Mesenchymal stem cell (in vitro differentiated cells and primary cell): ENCODE measurements around the gene NELFB.

Source experiments
- DNase-seq: peaks from one replicate; pipeline ENCODE4 v3.0.0-alpha.2; 2013
- H2AFZ ChIP-seq: one replicate; pipeline ENCODE4 v1.6.1; 2013; ENCODE audit warnings: low read depth, mild to moderate bottlenecking, control low read depth, inconsistent platforms, low read length, moderate library complexity
- H2AK5ac ChIP-seq: 2 replicates; pipeline ENCODE4 v1.6.1; 2013; ENCODE audit warnings: low read length, moderate library complexity, mild to moderate bottlenecking, inconsistent platforms; ENCODE audit not compliant: severe bottlenecking
- H2BK120ac ChIP-seq: one replicate; pipeline ENCODE4 v1.6.1; 2013; ENCODE audit warnings: low read depth, mild to moderate bottlenecking, inconsistent platforms, low read length, moderate library complexity
- H2BK12ac ChIP-seq, 2 experiments: one replicate each; pipeline ENCODE4 v1.6.1; 2013; ENCODE audit warnings: inconsistent platforms in 2 of 2, low read length in 2 of 2, mild to moderate bottlenecking in 2 of 2, moderate library complexity in 2 of 2, control low read depth in 1 of 2
- H2BK15ac ChIP-seq: one replicate; pipeline ENCODE4 v1.6.1; 2013; ENCODE audit warnings: mild to moderate bottlenecking, low read depth, inconsistent platforms; ENCODE audit not compliant: poor library complexity, severe bottlenecking
- H2BK5ac ChIP-seq: 2 replicates; pipeline ENCODE4 v1.6.1; 2013; ENCODE audit warnings: low read depth, mild to moderate bottlenecking, low read length, control low read depth, inconsistent platforms; ENCODE audit not compliant: poor library complexity, severe bottlenecking
- H3K14ac ChIP-seq, 2 experiments: one replicate each; pipeline ENCODE4 v1.6.1; 2013; ENCODE audit warnings: inconsistent platforms in 2 of 2, low read length in 2 of 2, control low read depth in 1 of 2, mild to moderate bottlenecking in 1 of 2, moderate library complexity in 1 of 2
- H3K18ac ChIP-seq, 2 experiments: one replicate each; pipeline ENCODE4 v1.6.1; 2013; ENCODE audit warnings: inconsistent platforms in 2 of 2, low read length in 2 of 2, control low read depth in 1 of 2, low read depth in 1 of 2, mild to moderate bottlenecking in 1 of 2
- H3K23ac ChIP-seq, 2 experiments: one replicate each; pipeline ENCODE4 v1.6.1; 2013; ENCODE audit warnings: inconsistent platforms in 2 of 2, low read length in 2 of 2, mild to moderate bottlenecking in 2 of 2, moderate library complexity in 2 of 2, control low read depth in 1 of 2
- H3K27ac ChIP-seq: 2 replicates; pipeline ENCODE4 v1.5.1; 2013; ENCODE audit warnings: mild to moderate bottlenecking, moderate library complexity, low read length, control low read depth, inconsistent platforms; ENCODE audit not compliant: poor library complexity, severe bottlenecking
- H3K27me3 ChIP-seq, 2 experiments: 2 replicates each; pipeline versions ENCODE4 v1.6.1 to v1.7.0; 2013; ENCODE audit warnings: low read length in 2 of 2, mild to moderate bottlenecking in 2 of 2, moderate library complexity in 2 of 2, control low read depth in 1 of 2, inconsistent platforms in 1 of 2; ENCODE audit not compliant: control insufficient read depth in 1 of 2, insufficient read depth in 1 of 2
- H3K36me3 ChIP-seq, 2 experiments: 2 replicates each; pipeline versions ENCODE4 v1.6.1 to v1.7.0; 2013; ENCODE audit warnings: low read length in 2 of 2, control low read depth in 1 of 2, inconsistent platforms in 1 of 2, low read depth in 1 of 2, mild to moderate bottlenecking in 1 of 2; ENCODE audit not compliant: insufficient read depth in 2 of 2, control insufficient read depth in 1 of 2
- H3K4ac ChIP-seq, 2 experiments: one replicate each; pipeline ENCODE4 v1.6.1; 2013; ENCODE audit warnings: inconsistent platforms in 2 of 2, low read length in 2 of 2, mild to moderate bottlenecking in 2 of 2, moderate library complexity in 2 of 2, control low read depth in 1 of 2, low read depth in 1 of 2
- H3K4me1 ChIP-seq: 2 replicates; pipeline ENCODE4 v1.6.1; 2013; ENCODE audit warnings: low read depth, low read length, control low read depth; ENCODE audit not compliant: control insufficient read depth, insufficient read depth
- H3K4me2 ChIP-seq: 2 replicates; pipeline ENCODE4 v1.6.1; 2013; ENCODE audit warnings: low read length, mild to moderate bottlenecking, inconsistent platforms; ENCODE audit not compliant: poor library complexity, severe bottlenecking
- H3K4me3 ChIP-seq, 2 experiments: 2 replicates each; pipeline versions ENCODE4 v1.5.1 to v1.7.0; 2013; ENCODE audit warnings: low read length in 2 of 2, mild to moderate bottlenecking in 2 of 2, control low read depth in 1 of 2, low read depth in 1 of 2; ENCODE audit not compliant: insufficient read depth in 1 of 2
- H3K79me1 ChIP-seq: replicated peaks from 2 replicates; pipeline ENCODE4 v1.6.1; 2013; ENCODE audit warnings: mild to moderate bottlenecking, control low read depth, low read length, inconsistent platforms; ENCODE audit not compliant: poor library complexity, severe bottlenecking
- H3K9ac ChIP-seq: 2 replicates; pipeline ENCODE4 v1.7.0; 2013; ENCODE audit warnings: mild to moderate bottlenecking, low read length, moderate library complexity
- H3K9me3 ChIP-seq: 2 replicates; pipeline ENCODE4 v1.7.0; 2013; ENCODE audit warnings: mild to moderate bottlenecking, low read length; ENCODE audit not compliant: control insufficient read depth
- H4K8ac ChIP-seq: one replicate; pipeline ENCODE4 v1.6.1; 2013; ENCODE audit warnings: inconsistent platforms, mild to moderate bottlenecking, low read length, moderate library complexity
- H4K91ac ChIP-seq: one replicate; pipeline ENCODE4 v1.6.1; 2013; ENCODE audit warnings: mild to moderate bottlenecking, low read length, inconsistent platforms
- WGBS: methylation state at CpG from one replicate; pipeline ENCODE4 v1.1.7; 2013; ENCODE audit warnings: mixed read lengths; 5-methylcytosine and 5-hydroxymethylcytosine counted together

NELFB gene

DNA sequence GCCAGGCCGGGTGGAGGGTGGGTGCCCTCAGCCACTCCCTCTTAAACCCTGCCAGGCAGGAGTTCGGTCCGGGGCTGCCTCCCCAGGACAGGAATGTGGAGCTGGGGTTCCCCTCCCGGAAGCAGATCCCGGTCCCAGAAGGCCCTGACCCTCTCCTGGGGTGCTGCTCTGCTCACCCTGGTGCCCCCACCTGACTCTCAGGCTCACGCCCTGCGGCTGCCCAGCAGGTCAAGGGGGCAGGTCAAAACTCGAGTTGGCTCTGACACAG is 50.6 kb downstream of the NELFB start:
- Histone ChIP-seq H3K27ac (no peak overlapping the region), H2BK120ac (no peak overlapping the region), H3K27me3 (peaks cover 4 to 84% of the 10 kb centered on the region in 2 experiments), H3K23ac (no peak overlapping the region), H4K91ac (no peak overlapping the region), H3K9ac (no peak overlapping the region), H2AFZ (no peak overlapping the region), H4K8ac (no peak overlapping the region), H2AK5ac (no peak overlapping the region), H3K4me1 (peaks cover 30% of the 10 kb centered on the region), H3K36me3 (no peaks in the 10 kb centered on the region), H3K14ac (no peak overlapping the region), H2BK12ac (no peak overlapping the region), H3K4me3 (no peak overlapping the region), H2BK5ac (no peak overlapping the region), H2BK15ac (no peak overlapping the region), H3K18ac (no peak overlapping the region), H3K4ac (no peak overlapping the region), H3K4me2 (no peak overlapping the region), H3K9me3 (no peaks in the 10 kb centered on the region), H3K79me1 (no peaks in the 10 kb centered on the region)
- WGBS, result 75% methylated on average over 5 of the region's 8 CpGs
- DNase-seq, result no peak

DNA sequence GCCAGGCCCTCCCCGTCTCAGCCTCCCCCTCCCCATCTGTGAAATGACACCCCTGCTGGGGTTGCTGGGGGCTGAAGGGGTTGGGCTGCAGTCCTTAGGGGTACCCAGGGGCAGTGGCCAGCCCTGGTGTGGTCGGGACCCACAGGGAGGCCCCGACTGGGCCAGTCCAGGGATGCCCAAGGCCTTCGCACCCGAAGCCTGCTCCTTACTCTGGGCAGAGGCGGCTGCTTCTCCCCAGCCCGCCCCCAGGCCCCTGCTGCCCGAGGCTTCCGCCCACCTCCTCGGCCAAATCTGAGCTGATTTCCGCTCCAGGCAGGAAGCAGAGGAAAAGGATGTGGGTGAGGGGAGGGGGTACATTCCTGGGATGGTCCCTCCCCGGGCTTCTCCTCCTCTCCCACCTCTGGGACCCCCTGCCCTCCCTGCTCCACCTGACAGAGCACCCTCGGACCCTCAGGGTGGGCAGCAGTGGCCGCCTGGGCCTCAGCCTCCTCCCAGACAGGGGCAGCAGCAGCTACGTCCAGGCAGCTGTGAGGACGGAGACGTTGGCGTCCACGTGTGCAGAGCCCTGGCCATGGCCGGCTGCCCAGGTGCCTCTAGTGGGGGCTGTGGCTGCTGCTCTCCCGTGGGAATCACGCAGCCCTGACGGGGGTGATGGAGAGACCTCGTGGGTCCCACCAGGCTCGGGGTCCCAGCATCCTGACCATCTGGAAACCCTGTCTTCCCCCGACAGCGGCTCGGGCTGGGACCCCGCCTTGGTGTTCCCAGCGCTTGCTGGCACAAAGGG is 51.1 kb downstream of the NELFB start:
- Histone ChIP-seq H3K79me1 (no peaks in the 10 kb centered on the region), H2AK5ac (no peak overlapping the region), H2BK15ac (no peak overlapping the region), H2AFZ (no peak overlapping the region), H3K4me3 (peak overlapping the region in 1 of 2 experiments; percentile 15), H4K8ac (no peak overlapping the region), H3K9me3 (no peaks in the 10 kb centered on the region), H3K23ac (no peak overlapping the region), H3K27ac (no peak overlapping the region), H3K4me1 (peaks cover 29% of the 10 kb centered on the region), H2BK5ac (no peak overlapping the region), H3K9ac (no peak overlapping the region), H3K14ac (no peak overlapping the region), H3K36me3 (no peaks in the 10 kb centered on the region), H4K91ac (peak overlapping the region; percentile 50), H3K4ac (no peak overlapping the region), H3K4me2 (no peak overlapping the region), H2BK120ac (no peak overlapping the region), H2BK12ac (no peak overlapping the region), H3K18ac (peak overlapping the region in 1 of 2 experiments; percentile 33), H3K27me3 (peaks cover 4 to 86% of the 10 kb centered on the region in 2 experiments)
- 84% methylated on average over 25 of the region's 30 CpGs for WGBS
- DNase-seq, result no peak

DNA sequence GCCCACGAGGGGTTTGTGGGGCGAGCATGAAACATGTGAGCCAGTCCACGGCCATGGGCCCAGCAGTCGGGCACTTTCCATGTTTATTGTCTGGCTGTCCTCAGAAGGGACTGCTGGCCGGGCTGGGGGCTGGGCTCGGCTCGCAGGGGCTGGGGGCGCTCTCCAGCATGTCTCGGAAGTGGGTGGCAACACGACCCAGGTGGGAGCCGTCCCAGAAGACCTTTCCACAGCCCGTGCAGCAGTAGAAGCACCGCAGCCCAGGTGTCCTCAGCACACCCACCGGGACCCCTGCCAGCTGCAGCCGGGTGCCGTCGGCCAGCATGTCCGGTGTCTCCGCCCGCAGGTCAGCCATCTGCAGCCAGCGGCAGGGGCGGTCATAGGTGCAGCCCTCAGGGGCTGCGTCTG is 51.7 kb downstream of the NELFB start:
- no peak overlapping the region for H3K18ac ChIP-seq
- 90% methylated on average over 23 of the region's 23 CpGs for WGBS
- no peak overlapping the region for H4K8ac ChIP-seq
- H3K23ac ChIP-seq, result no peak overlapping the region
- H3K4me3 ChIP-seq, result no peak overlapping the region
- H3K4me1 ChIP-seq, result peaks cover 25% of the 10 kb centered on the region
- H3K9ac ChIP-seq, result no peak overlapping the region
- no peak overlapping the region for H4K91ac ChIP-seq
- DNase-seq, result no peak
- H2AFZ ChIP-seq, result no peak overlapping the region
- no peaks in the 10 kb centered on the region for H3K9me3 ChIP-seq
- H3K27me3 ChIP-seq, result peaks cover 4 to 85% of the 10 kb centered on the region in 2 experiments
- H3K36me3 ChIP-seq, result no peaks in the 10 kb centered on the region
- H3K4ac ChIP-seq, result no peak overlapping the region
- no peaks in the 10 kb centered on the region for H3K79me1 ChIP-seq
- no peak overlapping the region for H3K14ac ChIP-seq
- no peak overlapping the region for H2BK5ac ChIP-seq
- no peak overlapping the region for H2BK12ac ChIP-seq
- H2AK5ac ChIP-seq, result no peak overlapping the region
- no peak overlapping the region for H3K27ac ChIP-seq
- H2BK15ac ChIP-seq, result no peak overlapping the region
- no peak overlapping the region for H3K4me2 ChIP-seq
- peak overlapping the region; percentile 5 for H2BK120ac ChIP-seq

GRCh38 chr9:137307255-137308056 is 52.3 kb downstream of the NELFB start:
- no peak overlapping the region for H2BK120ac ChIP-seq
- no peak overlapping the region for H3K9ac ChIP-seq
- no peak overlapping the region for H2BK12ac ChIP-seq
- H3K27me3 ChIP-seq, result peaks cover 4 to 84% of the 10 kb centered on the region in 2 experiments
- H2AFZ ChIP-seq, result no peak overlapping the region
- DNase-seq, result no peak
- no peak overlapping the region for H3K4me3 ChIP-seq
- no peak overlapping the region for H2BK15ac ChIP-seq
- H3K23ac ChIP-seq, result no peak overlapping the region
- no peak overlapping the region for H4K8ac ChIP-seq
- H3K14ac ChIP-seq, result no peak overlapping the region
- no peak overlapping the region for H3K4ac ChIP-seq
- H3K4me1 ChIP-seq, result peaks cover 25% of the 10 kb centered on the region
- 76% methylated on average over 30 of the region's 30 CpGs for WGBS
- H3K18ac ChIP-seq, result no peak overlapping the region
- H4K91ac ChIP-seq, result no peak overlapping the region
- H3K79me1 ChIP-seq, result no peaks in the 10 kb centered on the region
- H3K9me3 ChIP-seq, result no peaks in the 10 kb centered on the region
- no peak overlapping the region for H2BK5ac ChIP-seq
- H3K27ac ChIP-seq, result no peak overlapping the region
- H2AK5ac ChIP-seq, result no peak overlapping the region
- no peaks in the 10 kb centered on the region for H3K36me3 ChIP-seq
- H3K4me2 ChIP-seq, result no peak overlapping the region
